HT-29 (cell line): ENCODE data around the gene AASDH. TPM values are rescaled to one million over a fixed set of nuclear protein-coding genes. Genes with fewer than 3 reads are reported as not detected.

ENCODE experiments used
- small RNA-seq: library from RNA; depleted of rRNA; stranded (forward); fragments of <200 nt; gene quantifications from one replicate; pipeline ENCODE3, GENCODE V24; 2014
- total RNA-seq: library from RNA; depleted of rRNA; stranded (reverse); fragments of >200 nt; shearing (Covaris generic); gene quantifications from 2 replicates; pipeline ENCODE4 v1.2.3, GENCODE V29; 2014; rRNA removed

AASDH gene
- total RNA-seq, 1 experiment from 2014 or later = 4.6 TPM

Small RNAs within 50 kb of the gene (small RNA-seq; reads per million reads assigned to genes)
- gene RNU6-197P = not detected

Other genes starting within 250 kb of the AASDH start
- 20.2 and 32.4 TPM in 2 replicates for gene PPAT, start 48.1 kb upstream of the AASDH start, total RNA-seq
- 68.2 and 71.0 TPM in 2 replicates for gene PAICS, start 48.8 kb upstream of the AASDH start, total RNA-seq
- gene SRP72, start 80.1 kb upstream of the AASDH start, total RNA-seq = 49.1 and 61.6 TPM in 2 replicates
- gene ARL9, start 118.3 kb upstream of the AASDH start, total RNA-seq = 0.79 TPM in 1 of 2 replicates, not detected in the other